Measurements from ENCODE around the gene TOR1AIP1. TPM values are rescaled to one million over a fixed set of nuclear protein-coding genes. Genes with fewer than 3 reads are reported as not detected.

TOR1AIP1 gene
- polyA plus RNA-seq, 2 of the 4 experiments (the other 2 are of a cell fraction), result 31.3 to 38.4 TPM

- no peak overlapping the region for H3K4me2 ChIP-seq
- ATAC-seq (no peak), FAIRE-seq (no peak), DNase-seq (ENCODE audit: low read depth in 1 of 2, low spot score in 1 of 2) (no peak)
- H3K9me3 ChIP-seq, result no peaks in the 10 kb centered on the region
- H3K27ac ChIP-seq, result no peak overlapping the region
- CTCF ChIA-PET, result interaction anchor here (0.7 to 2.1 kb wide), 4 partner anchors 9 to 50 kb away, joined by 3 to 4 read pairs (median 4); partner anchors contain the start of gene CEP350
- H3K4me1 ChIP-seq, result no peaks in the 10 kb centered on the region
- TF ChIP-seq CBX2 (IDR thresholded peaks at IDR 0.05; ENCODE audit: borderline replicate concordance, low read depth) (no peak), SREBF2 (IDR thresholded peaks at IDR 0.05) (no peak), USF2 (IDR thresholded peaks at IDR 0.05) (no peak), JUN (IDR thresholded peaks at IDR 0.05) (no peak), CHD4 (IDR thresholded peaks at IDR 0.05; ENCODE audit: borderline replicate concordance) (no peak), FOXS1 (CRISPR knock-in tag; IDR thresholded peaks at IDR 0.05) (no peak), PBX3 (IDR thresholded peaks at IDR 0.05) (no peak), HOXB13 (CRISPR knock-in tag; IDR thresholded peaks at IDR 0.05; ENCODE audit: low read depth) (no peak), E2F6 (IDR thresholded peaks at IDR 0.05; ENCODE audit: borderline replicate concordance, low read depth) (no peak), TFCP2L1 (CRISPR knock-in tag; IDR thresholded peaks at IDR 0.05) (no peak)
- POLR2A ChIA-PET, result interaction anchor here (0.7 kb wide), 1 partner anchor 11 kb away, joined by 10 read pairs; no protein-coding TSS in a partner anchor
- H3K4me3 ChIP-seq, result no peak overlapping the region
- 86% methylated on average over 10 of the region's 10 CpGs for WGBS (ENCODE audit: missing lambda C conversion rate)
Measured at GRCh38 chr1:179917601-179918429, 35.7 kb downstream of the TOR1AIP1 start.

GRCh38 chr1:179921472-179921871, 39.4 kb downstream of the TOR1AIP1 start:
- no peak for TF ChIP-seq TP53 (CRISPR knock-in tag; IDR thresholded peaks at IDR 0.05)
- TF ChIP-seq NFE2L2 (conservative IDR thresholded peaks at IDR 0.05; ENCODE audit: low read length), result no peak
- no peak for TF ChIP-seq JUN (IDR thresholded peaks at IDR 0.05)
- Histone ChIP-seq H3K4me3 (no peak overlapping the region), H3K27ac (no peak overlapping the region), H3K9me3 (no peaks in the 10 kb centered on the region), H3K4me2 (no peak overlapping the region), H3K4me1 (peaks cover 3% of the 10 kb centered on the region; the same call in 1 of the 3 replicates)
- no peak for DNase-seq (ENCODE audit: low read depth in 1 of 2, low spot score in 1 of 2)
- WGBS (ENCODE audit: missing lambda C conversion rate), result 97% methylated on average over 1 of the region's 1 CpG
- POLR2A ChIA-PET, result no interaction called here
- FAIRE-seq, result no peak
- no peak for ATAC-seq
- CTCF ChIA-PET, result interaction anchor here (0.8 to 1.0 kb wide), 3 partner anchors 12 to 267 kb away, joined by 3 to 5 read pairs (median 3); no protein-coding TSS in a partner anchor

- ATAC-seq, result no peak
- no peak for FAIRE-seq
- no peak for DNase-seq (ENCODE audit: low read depth in 1 of 2, low spot score in 1 of 2)
- Histone ChIP-seq H3K4me1 (peaks cover 5% of the 10 kb centered on the region; the same call in 1 of the 3 replicates), H3K27ac (no peak overlapping the region), H3K4me3 (no peak overlapping the region), H3K4me2 (no peak overlapping the region), H3K9me3 (no peaks in the 10 kb centered on the region)
- CTCF ChIA-PET, result interaction anchor here (0.9 to 1.1 kb wide), 3 partner anchors 17 to 29 kb away, joined by 3 to 5 read pairs (median 4); no protein-coding TSS in a partner anchor
- 91% methylated on average over 8 of the region's 8 CpGs for WGBS (ENCODE audit: missing lambda C conversion rate)
- POLR2A ChIA-PET, result interaction anchor here (0.5 kb wide), 1 partner anchor 8 kb away, joined by 3 read pairs; no protein-coding TSS in a partner anchor
- TF ChIP-seq REST (IDR thresholded peaks at IDR 0.05) (no peak), ATOH8 (CRISPR knock-in tag; IDR thresholded peaks at IDR 0.05; ENCODE audit: low read depth) (no peak), HOXB13 (CRISPR knock-in tag; IDR thresholded peaks at IDR 0.05; ENCODE audit: low read depth) (no peak), EHF (CRISPR knock-in tag; IDR thresholded peaks at IDR 0.05) (no peak), POLR2A (IDR thresholded peaks at IDR 0.05; ENCODE audit: low read length) (no peak), KDM5A (IDR thresholded peaks at IDR 0.05) (no peak), E2F6 (IDR thresholded peaks at IDR 0.05; ENCODE audit: borderline replicate concordance, low read depth) (no peak), SMC3 (IDR thresholded peaks at IDR 0.05) (no peak), GATA3 (IDR thresholded peaks at IDR 0.05; ENCODE audit: borderline replicate concordance) (no peak), ZNF302 (CRISPR knock-in tag; IDR thresholded peaks at IDR 0.05) (no peak), ZC3H11A (IDR thresholded peaks at IDR 0.05) (no peak), NR3C1 (IDR thresholded peaks at IDR 0.05) (no peak), FOSB (CRISPR knock-in tag; IDR thresholded peaks at IDR 0.05) (no peak)
Measured at GRCh38 chr1:179921981-179922872, 40.1 kb downstream of the TOR1AIP1 start.
